Osteocyte (in vitro differentiated cells): Measurements from ENCODE around the gene STIMATE. TPM values are rescaled to one million over a fixed set of nuclear protein-coding genes. Genes with fewer than 3 reads are reported as not detected.
A peak's percentile ranks its signal among the peaks of the same experiment; 100 is the strongest.

Experiments
- DNase-seq: peaks from one replicate; pipeline ENCODE4 v3.0.0; 2021; ENCODE audit warnings: mixed read lengths; ENCODE audit not compliant: unreplicated experiment; ENCODE audit errors: extremely low spot score
- H3K27ac Mint-ChIP-seq: one replicate; pipeline ENCODE4 v1.8.0; 2021; ENCODE audit warnings: mild to moderate bottlenecking, mixed read lengths; ENCODE audit not compliant: unreplicated experiment
- H3K27me3 Mint-ChIP-seq: one replicate; pipeline ENCODE4 v1.8.0; 2021; ENCODE audit warnings: mixed read lengths; ENCODE audit not compliant: unreplicated experiment
- H3K36me3 Mint-ChIP-seq: one replicate; pipeline ENCODE4 v1.8.0; 2021; ENCODE audit warnings: mixed read lengths; ENCODE audit not compliant: unreplicated experiment
- H3K4me1 Mint-ChIP-seq: one replicate; pipeline ENCODE4 v1.8.0; 2021; ENCODE audit warnings: mixed read lengths; ENCODE audit not compliant: unreplicated experiment
- H3K4me3 Mint-ChIP-seq: one replicate; pipeline ENCODE4 v1.8.0; 2021; ENCODE audit warnings: mild to moderate bottlenecking, moderate library complexity, mixed read lengths; ENCODE audit not compliant: unreplicated experiment
- H3K9me3 Mint-ChIP-seq: one replicate; pipeline ENCODE4 v1.8.0; 2021; ENCODE audit warnings: mixed read lengths; ENCODE audit not compliant: unreplicated experiment
- CTCF ChIP-seq: fragments of 200-600 bp; sonication (generic); IDR thresholded peaks from 2 replicates; pipeline ENCODE4 v1.5.0; 2021; ENCODE audit warnings: antibody characterized with exemption, mild to moderate bottlenecking, moderate library complexity
- total RNA-seq: library from RNA; stranded (reverse); gene quantifications from 2 replicates; pipeline ENCODE4 v1.2.1, GENCODE V29; 2021

Gene STIMATE
- total RNA-seq, 1 donor from 2014 or later: 25.3 TPM

GRCh38 chr3:52907497-52907896 lies 10.1 kb upstream of the STIMATE start:
- no peaks in the 10 kb centered on the region for H3K27me3 Mint-ChIP-seq
- peaks cover 7% of the 10 kb centered on the region for H3K36me3 Mint-ChIP-seq
- no peak for DNase-seq
- H3K9me3 Mint-ChIP-seq: no peaks in the 10 kb centered on the region
- no peak overlapping the region for H3K4me3 Mint-ChIP-seq
- no peak overlapping the region for H3K27ac Mint-ChIP-seq
- no peak for TF ChIP-seq CTCF
- H3K4me1 Mint-ChIP-seq: no peaks in the 10 kb centered on the region

- no peak overlapping the region for H3K4me3 Mint-ChIP-seq
- H3K4me1 Mint-ChIP-seq: no peaks in the 10 kb centered on the region
- DNase-seq: no peak
- H3K27me3 Mint-ChIP-seq: no peaks in the 10 kb centered on the region
- no peak overlapping the region for H3K27ac Mint-ChIP-seq
- no peaks in the 10 kb centered on the region for H3K9me3 Mint-ChIP-seq
- no peak for TF ChIP-seq CTCF
- peaks cover 7% of the 10 kb centered on the region for H3K36me3 Mint-ChIP-seq
Observed at GRCh38 chr3:52904552-52904951, 7.2 kb upstream of the STIMATE start.

GRCh38 chr3:52904000-52904399 lies 6.7 kb upstream of the STIMATE start:
- DNase-seq: no peak
- no peaks in the 10 kb centered on the region for H3K9me3 Mint-ChIP-seq
- no peak for TF ChIP-seq CTCF
- H3K27ac Mint-ChIP-seq: no peak overlapping the region
- peaks cover 7% of the 10 kb centered on the region for H3K36me3 Mint-ChIP-seq
- H3K4me1 Mint-ChIP-seq: no peaks in the 10 kb centered on the region
- no peak overlapping the region for H3K4me3 Mint-ChIP-seq
- no peaks in the 10 kb centered on the region for H3K27me3 Mint-ChIP-seq

- Mint-ChIP-seq H3K27me3 (no peaks in the 10 kb centered on the region), H3K4me1 (peaks cover 30% of the 10 kb centered on the region), H3K27ac (peak overlapping the region; percentile 53), H3K4me3 (peak overlapping the region; percentile 90), H3K9me3 (no peaks in the 10 kb centered on the region), H3K36me3 (peaks cover 7% of the 10 kb centered on the region)
- DNase-seq: no peak
- no peak for TF ChIP-seq CTCF
Observed at GRCh38 chr3:52896613-52897012, 735 bp downstream of the STIMATE start.

GRCh38 chr3:52896151-52896550 lies 1.2 kb downstream of the STIMATE start:
- TF ChIP-seq CTCF: no peak
- no peak for DNase-seq
- H3K4me3 Mint-ChIP-seq: peak overlapping the region; percentile 90
- no peaks in the 10 kb centered on the region for H3K9me3 Mint-ChIP-seq
- peaks cover 7% of the 10 kb centered on the region for H3K36me3 Mint-ChIP-seq
- peaks cover 35% of the 10 kb centered on the region for H3K4me1 Mint-ChIP-seq
- H3K27me3 Mint-ChIP-seq: no peaks in the 10 kb centered on the region
- H3K27ac Mint-ChIP-seq: no peak overlapping the region
